NAMALWA (cell line): ENCODE measurements around the gene ATP6V0E2.
A peak's percentile ranks its signal among the peaks of the same experiment; 100 is the strongest.
"Not testable (repeated sequence)": the region's sequence is repeated elsewhere in the genome, so short reads cannot be mapped to it uniquely, and the experiment has no call there.

ENCODE experiments used
- DNase-seq: peaks from one replicate; pipeline ENCODE4 v3.0.0-alpha.2; 2015; ENCODE audit warnings: low spot score

The ATP6V0E2 gene

DNA sequence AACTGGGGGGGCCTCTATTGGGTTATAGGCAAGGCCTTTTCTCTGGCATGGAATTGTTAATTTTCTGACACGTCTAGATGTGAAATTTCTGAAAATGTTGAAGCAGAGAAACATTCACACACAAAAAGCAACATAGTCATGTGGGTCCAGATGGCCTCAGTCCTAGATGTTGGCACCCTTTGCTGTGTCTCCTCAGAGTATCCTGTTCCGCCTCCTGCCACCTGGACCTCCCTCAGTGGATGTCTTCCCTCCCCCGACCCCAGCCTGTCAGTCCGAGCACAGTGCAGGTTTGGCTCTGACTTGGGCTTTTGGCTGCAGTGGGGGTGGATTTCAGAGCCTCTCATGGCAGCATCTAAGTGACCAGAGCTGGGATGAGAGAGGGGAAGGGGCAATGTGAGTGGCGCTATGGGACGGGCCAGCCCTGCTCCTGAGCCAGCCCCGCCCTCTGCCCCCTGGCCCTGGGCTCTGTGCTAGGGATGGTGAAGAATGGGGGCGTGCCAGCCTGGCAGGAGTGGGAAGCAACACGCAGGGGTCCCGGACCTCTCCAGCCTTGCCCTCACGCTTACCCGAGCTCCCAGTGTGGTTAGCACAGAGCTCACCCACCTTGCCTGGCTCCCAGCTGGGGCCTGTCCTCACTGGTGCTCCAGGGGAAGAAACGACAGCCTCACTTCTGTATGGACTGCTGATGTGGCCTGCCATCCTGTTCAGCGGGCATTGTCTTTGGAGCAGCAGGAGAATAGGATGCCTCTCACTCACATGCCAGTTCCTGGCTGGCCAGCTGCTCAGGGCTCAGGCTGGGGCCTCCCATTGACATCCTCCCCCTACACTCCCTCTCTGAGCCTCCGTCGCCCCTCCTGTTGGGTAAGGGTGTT lies 6.2 kb downstream of the ATP6V0E2 start:
- DNase-seq = no peak

DNA sequence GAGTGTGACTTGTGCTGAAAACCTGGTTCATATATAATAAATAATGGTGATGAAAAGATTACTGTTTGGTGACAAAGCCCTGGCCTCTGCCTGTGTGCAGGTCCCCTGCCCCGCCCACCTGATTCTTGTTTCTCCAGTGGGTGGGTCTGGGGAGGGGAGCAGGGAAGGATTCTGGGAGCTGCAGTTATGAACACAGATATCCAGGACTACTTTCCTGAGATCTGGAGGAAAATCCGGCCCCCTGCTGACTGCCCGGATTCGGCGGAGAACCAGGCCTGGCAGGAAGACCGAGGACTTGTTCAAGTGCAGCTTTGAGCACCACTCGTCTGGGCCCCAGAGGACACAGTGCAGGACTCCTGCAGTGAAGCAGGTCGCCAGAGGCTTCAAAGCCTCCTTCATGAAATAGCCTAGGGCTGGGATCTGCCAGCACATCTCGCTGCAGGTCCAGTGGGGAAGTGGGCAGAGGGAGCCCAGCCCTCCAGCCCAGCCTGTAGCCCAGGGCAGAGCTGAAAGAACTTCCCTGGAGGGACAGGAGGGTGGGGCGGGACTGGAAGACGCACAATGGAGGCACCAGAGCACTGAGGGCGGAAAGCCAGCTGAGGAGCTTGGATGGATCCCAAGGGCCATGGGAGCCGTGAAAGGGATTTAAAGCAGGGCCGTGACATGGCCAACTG lies 7.0 kb downstream of the ATP6V0E2 start:
- DNase-seq = no peak

DNA sequence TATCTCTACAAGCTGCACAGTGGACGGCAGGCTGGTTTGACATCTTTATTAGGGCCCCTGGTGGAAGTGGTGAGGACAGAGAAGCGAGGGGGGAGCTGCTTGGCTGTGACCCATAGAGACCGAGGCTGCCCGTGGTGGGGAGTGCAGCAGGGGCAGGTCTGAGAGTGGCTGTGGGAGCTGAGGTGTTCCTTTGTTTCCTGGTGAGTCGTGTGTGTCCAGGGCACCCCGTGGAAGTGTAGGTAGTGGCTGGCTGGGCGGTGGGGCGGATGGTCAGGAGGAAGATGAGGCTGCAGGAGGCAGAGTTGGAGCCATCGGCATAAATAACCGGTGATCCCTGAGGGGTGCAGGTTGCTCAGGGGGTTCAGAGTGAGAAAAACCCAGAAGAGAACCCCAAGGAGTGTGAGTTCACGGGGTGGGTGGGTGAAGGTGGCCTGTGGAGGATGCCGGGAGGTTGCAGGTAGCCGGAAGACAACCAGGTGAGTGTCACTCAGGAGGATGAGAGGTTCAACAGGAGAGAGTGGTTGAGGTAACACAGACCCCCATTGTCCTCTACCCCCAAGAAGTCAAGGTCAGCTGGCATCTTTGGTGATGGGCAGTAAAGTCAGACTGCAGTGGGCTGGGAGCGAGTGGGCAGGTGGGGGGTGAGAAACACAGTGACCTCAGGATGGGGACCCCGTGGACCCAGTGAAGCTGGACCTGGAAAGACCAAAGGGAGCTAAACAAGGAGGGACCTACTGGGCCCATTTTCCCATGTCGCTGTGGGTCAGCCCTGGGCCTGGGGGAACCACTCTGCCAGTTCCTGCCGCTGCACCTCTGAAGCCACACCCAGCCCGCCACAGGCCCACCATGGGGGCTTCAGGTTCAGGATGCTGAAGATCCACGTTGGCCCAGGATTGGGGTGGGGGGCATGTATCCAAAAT lies 7.8 kb downstream of the ATP6V0E2 start:
- no peak for DNase-seq

DNA sequence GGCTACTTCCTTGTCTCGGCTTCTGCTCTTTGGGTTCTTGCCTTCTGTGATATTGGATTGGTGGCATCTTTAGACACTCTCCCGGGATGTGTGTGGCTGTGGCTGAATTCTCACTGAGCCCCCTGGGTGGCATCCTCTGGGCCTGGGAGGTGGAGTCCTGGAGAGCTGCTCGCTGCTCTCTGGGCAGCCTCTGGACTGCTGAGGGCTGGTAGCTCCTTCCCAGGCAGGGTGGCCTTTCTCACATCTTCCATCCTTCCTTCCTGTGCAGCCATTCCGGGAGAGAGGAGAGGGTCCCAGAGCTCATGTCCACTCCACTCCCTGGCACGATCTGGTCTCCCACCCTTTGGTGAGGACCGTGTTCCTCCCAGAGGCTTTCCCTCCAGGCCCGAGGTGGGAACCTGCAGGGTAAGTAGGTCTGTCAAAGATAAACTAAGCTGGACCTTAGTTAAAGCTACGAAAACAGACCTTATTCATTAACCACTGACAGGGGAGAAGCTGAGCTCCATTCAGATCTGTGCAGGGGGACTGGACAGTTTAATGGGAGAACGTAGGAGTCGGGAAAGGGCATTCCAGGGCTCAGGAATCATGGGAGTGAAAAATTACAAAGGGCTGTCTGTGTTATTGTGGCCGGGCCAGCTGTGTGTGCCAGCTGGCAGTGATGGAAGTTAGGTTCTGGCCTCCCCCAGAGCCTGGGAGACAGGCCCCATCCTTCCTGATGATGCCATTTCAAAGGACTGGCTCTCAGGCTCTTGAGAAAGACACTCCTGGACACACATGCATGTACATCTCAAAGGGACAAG lies 8.7 kb downstream of the ATP6V0E2 start:
- DNase-seq = no peak

DNA sequence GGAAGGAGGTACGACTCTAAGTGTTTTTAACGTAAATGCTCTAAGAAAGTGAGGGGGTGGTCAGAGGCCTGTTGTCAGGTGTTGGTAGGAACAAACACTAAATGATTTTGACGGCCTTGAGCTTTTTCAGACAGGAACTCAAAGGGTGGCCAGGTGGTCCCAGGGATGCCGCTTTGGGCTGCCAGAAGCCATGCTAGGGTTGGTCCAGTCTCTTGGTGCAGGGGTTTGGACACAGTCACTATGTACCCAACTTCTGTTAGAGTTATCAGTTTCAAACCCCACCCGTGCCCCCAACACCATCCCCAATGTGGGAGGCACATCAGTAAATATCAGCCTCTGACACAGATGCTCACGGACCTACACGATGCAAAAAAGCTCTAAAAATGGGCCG lies 9.3 kb downstream of the ATP6V0E2 start:
- no peak for DNase-seq

DNA sequence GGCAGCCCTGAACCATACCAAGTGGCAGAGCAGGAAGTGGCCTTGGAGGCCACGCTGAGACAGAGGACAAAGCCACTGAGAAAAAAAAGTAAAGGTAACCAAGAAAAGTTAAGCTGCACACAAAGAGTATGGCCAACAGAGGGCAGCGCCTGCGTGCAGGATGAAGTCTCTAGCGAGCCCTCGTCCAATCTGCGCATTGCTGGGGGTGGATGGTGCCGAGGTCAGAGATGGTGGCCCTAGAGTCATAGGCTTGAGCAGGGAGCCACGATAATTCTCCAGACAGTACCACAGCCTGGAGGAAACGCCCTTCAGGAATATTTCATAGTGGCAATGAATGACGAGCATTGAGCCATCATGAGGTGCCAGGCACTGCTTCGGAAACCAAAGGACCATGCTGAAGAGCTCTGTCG lies 9.7 kb downstream of the ATP6V0E2 start:
- DNase-seq = peak; percentile 77

DNA sequence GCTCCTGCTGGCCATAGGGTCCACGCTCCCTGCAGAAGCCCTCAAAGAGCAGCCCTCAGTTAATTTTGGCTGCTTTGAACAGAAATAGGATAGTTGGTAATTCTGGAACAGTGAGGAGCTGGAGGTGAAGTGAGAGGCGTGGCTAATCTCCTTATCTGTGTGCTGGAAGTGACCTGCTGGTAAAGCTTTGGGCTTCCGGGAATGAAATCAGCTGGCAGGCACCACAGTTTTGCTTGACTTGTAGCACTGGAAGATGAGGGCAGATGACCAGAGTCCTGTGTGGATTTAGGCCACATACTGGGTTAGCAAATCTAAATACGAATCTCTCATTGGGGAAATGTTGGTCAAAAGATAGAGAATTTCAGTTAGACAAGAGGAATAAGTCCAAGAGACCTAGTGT lies 10.2 kb downstream of the ATP6V0E2 start:
- DNase-seq = no peak

DNA sequence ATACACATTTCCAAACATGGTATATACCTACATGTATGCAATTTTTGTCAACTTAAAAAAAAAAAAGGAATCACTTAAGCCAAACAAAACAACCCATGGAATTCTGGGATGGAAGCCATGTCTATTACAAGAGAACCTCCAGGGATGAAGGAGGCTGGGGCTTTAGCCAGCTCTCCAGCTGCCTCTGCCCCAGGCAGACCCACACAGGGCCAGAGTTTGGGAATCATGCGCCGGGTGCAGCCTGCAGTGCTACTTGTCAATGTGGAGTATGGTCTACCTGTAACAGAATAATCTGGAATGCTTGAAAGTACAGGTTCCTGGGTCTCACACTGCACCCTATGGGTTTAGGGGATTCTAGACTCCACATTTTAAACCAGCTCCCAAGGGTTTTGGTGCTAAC lies 10.8 kb downstream of the ATP6V0E2 start:
- DNase-seq = no peak

DNA sequence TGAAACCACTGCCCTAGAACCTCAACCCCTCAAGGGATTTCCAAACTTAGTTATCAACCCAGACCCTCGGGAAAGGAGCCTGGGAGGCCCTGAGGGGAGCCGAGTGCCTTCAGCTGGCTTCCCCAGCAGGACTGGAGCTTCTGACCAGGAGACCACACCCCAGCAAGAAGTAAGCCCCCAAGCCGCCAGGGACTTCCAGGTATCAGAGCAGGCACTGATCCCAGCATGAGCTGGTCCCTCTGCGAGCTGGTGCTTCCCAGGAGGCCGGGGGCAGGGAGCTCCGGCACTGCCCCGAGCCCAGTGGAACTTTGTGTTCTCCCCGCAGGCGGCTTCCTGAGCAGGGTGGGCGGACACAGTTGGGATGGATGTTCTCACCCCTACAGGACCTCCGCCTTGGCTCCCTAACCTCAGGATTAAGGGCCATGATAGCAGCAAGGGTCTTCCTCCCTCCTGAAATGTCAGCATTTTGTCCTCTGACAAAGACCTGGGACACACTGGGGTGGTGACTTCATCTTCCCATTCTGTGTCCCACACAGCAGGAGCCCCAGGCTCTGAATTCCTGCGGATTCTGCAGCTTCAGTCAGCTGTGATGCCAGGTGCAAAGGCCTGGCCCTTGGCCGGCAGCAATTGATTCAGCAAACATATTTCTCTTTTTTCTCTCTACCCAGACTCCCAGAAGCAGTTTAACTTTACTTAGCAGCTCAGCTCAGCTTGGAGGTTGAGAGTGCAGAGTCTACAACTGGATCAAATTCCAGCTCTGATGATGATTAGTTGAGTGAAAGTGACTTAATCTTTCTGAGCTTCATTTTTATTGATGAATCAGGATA lies 11.6 kb downstream of the ATP6V0E2 start:
- no peak for DNase-seq

DNA sequence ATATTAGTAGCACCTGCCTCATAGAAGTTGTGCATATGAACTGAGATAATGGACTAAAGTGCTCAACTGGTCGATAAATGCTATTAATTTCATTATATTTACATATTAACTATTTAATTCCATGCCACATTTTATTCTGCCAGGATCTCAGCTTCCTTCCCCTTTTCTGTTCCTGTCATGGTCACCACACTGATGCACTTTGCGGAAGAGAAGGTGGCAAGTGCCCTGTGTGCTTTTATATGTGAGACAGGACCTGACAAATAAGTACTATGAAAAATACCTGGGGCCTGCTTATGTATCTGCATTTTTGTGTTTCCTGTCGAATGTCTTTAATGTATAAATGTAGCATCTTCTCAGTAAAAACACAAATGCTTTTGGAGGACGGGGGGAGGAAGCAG lies 12.2 kb downstream of the ATP6V0E2 start:
- DNase-seq = no peak

DNA sequence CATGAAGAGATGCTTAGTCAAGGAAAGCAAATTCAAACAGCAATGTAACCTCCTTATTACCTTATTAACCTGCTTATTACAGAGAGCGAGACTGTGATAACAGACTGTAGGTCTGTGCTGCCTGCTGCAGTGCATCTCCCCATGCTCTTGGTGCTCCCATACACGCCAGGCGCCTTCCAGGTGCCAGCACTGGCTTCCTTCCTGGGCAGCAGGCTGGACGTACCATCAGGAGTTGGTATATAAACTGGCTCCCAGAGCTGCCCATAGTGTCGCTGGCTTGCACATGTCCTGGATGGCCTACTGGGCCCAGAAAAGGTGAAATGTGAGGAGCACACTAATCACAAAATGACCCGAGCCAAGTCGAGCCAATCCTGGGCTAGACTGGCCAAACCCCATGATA lies 13.5 kb downstream of the ATP6V0E2 start:
- no peak for DNase-seq

DNA sequence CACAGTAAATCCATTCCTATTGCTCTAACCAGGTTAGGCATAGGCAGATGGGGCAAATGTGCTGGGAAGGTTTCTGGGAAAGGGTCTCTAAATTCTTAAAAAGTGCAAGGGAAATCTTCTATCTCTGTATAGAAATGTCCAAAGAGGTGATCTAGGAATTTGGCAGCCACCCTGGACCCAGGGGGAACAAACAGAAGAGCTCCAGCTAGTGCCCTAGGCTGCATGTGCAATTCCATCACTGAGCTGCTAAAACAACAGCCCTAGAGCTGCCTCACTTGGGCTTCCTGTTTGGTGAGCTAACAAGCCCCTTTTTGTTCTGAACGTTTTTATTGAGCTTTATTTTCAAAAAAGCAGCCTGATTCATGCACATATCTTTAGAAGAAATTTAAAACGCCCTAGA lies 16.9 kb downstream of the ATP6V0E2 start:
- DNase-seq = not testable (repeated sequence)

DNA sequence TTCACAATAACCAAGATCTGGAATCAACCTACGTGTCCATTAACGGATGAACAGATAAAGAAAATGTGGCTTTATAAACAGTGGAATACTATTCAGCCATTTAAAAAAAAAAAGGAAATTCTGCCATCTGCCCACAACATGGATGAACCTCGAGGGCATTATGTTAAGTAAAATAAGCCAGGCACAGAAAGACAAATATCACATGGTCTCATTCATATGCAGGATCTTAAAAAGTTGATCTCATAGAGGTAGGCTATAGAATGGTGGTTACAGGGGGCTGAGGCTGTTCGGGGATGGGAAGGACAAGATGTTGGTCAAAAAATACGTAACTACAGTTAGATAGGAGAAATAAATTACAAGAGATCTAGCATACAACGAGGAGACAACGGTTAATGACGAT lies 21.2 kb downstream of the ATP6V0E2 start:
- not testable (repeated sequence) for DNase-seq

DNA sequence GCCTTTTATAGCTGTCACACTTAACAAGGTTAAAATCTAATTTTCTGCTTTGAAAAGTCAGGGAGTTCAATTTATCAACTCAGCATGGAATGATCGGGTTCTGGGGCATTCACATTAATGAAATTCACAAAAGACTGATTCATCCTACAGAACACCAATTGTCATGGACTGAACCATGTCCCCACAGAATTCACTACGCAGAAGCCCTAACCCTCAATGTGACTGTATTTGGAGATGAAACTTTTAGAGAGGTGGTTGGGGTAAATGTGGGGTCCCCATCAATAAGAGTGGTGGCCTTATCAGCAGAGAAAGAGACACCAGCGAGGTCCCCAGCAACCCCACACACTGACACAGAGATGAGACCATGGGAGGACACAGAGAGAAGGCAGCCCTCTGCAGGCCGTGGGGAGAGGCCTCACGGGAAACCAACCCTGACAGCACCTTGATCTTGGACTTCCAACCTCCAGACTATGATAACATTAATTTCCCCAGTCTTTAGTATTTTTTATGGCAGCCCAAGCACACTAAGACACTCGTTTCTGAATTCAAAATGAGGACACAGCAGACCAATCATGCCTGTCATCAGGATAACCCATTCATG lies 34.1 kb downstream of the ATP6V0E2 start:
- DNase-seq = not testable (repeated sequence)

DNA sequence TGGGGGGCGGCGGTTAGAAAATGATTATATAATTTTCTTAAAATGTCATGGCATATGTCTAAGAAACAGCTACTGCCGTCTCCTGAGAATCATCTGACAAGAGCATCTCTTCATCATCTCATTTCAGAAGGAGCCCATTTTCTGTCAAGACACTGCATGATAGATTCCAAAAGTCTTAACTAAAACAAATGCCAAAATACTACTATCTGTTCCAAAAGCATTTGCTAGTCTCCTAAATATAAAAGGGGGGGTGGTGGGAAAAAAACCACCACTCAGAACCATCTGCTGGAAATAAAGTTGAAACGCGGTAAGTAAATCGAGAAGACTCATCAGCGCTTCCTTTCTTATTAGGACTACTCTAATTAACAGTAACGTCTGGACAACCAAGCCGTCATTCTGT lies 36.5 kb downstream of the ATP6V0E2 start:
- not testable (repeated sequence) for DNase-seq

DNA sequence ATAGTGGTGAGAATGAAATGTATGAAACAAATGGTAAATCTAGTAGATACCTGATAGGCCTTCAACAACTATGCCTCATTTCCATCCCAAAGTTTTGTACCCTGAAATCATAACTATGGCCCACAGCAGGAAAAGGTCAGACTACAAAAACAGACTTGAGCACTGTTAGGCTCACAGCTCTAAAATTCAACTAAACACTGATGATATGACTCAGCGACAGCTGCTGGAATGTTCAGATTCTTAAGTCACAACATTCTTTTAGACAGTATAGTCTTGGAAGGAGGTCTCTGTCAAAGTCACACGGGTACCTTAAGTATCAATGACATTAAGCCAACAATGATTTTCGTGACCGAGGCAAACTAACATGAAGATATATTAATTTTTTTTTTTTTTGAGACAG lies 38.4 kb downstream of the ATP6V0E2 start:
- not testable (repeated sequence) for DNase-seq

DNA sequence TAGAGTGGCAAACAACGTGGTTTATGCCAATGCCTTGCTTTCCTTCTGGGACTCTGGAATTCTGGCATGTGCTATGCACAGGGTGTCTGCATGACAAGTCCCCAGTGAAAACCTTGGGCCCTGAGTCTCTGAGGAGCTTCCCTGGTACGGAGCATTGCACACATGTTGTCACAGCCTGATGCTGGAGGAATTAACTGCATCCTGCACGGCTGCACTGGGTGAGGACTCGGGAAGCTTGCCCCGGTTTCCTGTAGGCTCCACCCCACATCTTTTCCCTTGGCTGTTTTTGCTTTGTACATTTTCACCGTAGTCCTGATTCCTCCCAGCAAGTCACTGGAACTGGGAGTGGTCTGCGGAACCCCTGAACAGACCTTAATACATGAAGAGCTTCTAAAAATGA lies 52.6 kb downstream of the ATP6V0E2 start:
- not testable (repeated sequence) for DNase-seq
